Spleen (tissue), 7 donors: ENCODE measurements around the gene RHOU.

Experiments
- CTCF ChIP-seq, 11 experiments: fragments of 200-600 bp in 7 of 11; fragments of 450-650 bp in 4 of 11; sonication (generic) in 4 of 11; IDR thresholded peaks in 8 of 11; conservative IDR thresholded peaks in 3 of 11; 1 replicate in 7 of 11; 2 replicates in 4 of 11; pipeline versions ENCODE4 v1.4.0 to v1.8.0; 2016 to 2021; ENCODE audit warnings: antibody characterized with exemption in 11 of 11, inconsistent platforms in 4 of 11, mild to moderate bottlenecking in 1 of 11
- POLR2A ChIP-seq, 3 donors: fragments of 450-650 bp; IDR thresholded peaks; one replicate each; pipeline ENCODE4 v1.5.1; 2017; ENCODE audit warnings: antibody characterized with exemption in 3 of 3, mild to moderate bottlenecking in 1 of 3
- donor health status: DM: no; HTN: no; CAD: no; lungs with moderate emphysema.
- donor health status: DM: no; HTN: no; CAD: no.
- donor health status: DM: no; HTN: no; CAD: no.

- TF ChIP-seq CTCF (IDR thresholded peaks at IDR 0.05 in 8 of 11, conservative IDR thresholded peaks at IDR 0.05 in 3 of 11), result no peak
- TF ChIP-seq POLR2A (IDR thresholded peaks at IDR 0.05), result no peak
Measured at GRCh38 chr1:228736844-228737445, 1.7 kb downstream of the RHOU start.
